Measurements from ENCODE around the gene GCNT2.
"Not testable (repeated sequence)": the region's sequence is repeated elsewhere in the genome, so short reads cannot be mapped to it uniquely, and the experiment has no call there.

The GCNT2 gene

GRCh38 chr6:10665595-10665994 is 144.4 kb downstream of the GCNT2 start:
- DNase-seq = not testable (repeated sequence)

- DNase-seq = no peak
Observed at GRCh38 chr6:10668126-10668917, 147.2 kb downstream of the GCNT2 start.

GRCh38 chr6:10676403-10676802 is 155.3 kb downstream of the GCNT2 start:
- DNase-seq = no peak

- no peak for DNase-seq
Observed at GRCh38 chr6:10678456-10678855, 157.3 kb downstream of the GCNT2 start.

All from stimulated activated CD4-positive, alpha-beta T cell treated with anti-CD3 and anti-CD28 coated beads, Interleukin-1b, Interleukin-23, amount 100 ng/mL, for 48 hours (primary cell).